Muscle of arm (tissue), 12 donors: ENCODE results near the gene NPAS4. TPM values are rescaled to one million over a fixed set of nuclear protein-coding genes. Genes with fewer than 3 reads are reported as not detected.
"Not testable (repeated sequence)": the region's sequence is repeated elsewhere in the genome, so short reads cannot be mapped to it uniquely, and the experiment has no call there.

Experiments used
- DNase-seq: peaks from one replicate; pipeline ENCODE4 v3.0.0-alpha.2; 2013
- polyA plus RNA-seq, 12 donors: library from polyadenylated mRNA; unstranded; fragments of 120-200 nt; gene quantifications; one replicate each; pipeline ENCODE4 v1.2.1, GENCODE V29; 2013; ENCODE audit not compliant: insufficient read length in 12 of 12

NPAS4 gene
- polyA plus RNA-seq, 12 donors: 0.07 to 0.58 (median 0.22) TPM; not detected in 4

DNA sequence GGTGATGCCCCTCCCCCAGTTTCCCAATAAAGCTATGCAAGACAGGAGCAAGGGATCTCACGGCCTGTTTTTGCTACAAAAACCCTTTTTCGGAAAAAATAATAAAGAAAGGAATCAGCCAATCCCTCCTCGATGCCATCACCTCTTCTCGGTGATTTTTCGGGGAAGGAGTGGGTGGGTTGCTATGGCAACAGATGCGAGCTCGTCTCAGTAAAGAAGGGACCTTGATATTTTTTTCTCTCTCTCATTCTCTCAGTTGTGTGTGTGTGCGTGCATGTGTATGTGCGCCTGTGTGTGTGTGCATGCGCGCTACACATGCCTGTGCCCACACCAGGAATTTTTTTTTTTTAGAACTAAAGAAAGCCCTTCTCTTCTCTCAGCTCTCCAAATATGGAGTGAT lies 3.8 kb upstream of the NPAS4 start:
- DNase-seq: no peak

DNA sequence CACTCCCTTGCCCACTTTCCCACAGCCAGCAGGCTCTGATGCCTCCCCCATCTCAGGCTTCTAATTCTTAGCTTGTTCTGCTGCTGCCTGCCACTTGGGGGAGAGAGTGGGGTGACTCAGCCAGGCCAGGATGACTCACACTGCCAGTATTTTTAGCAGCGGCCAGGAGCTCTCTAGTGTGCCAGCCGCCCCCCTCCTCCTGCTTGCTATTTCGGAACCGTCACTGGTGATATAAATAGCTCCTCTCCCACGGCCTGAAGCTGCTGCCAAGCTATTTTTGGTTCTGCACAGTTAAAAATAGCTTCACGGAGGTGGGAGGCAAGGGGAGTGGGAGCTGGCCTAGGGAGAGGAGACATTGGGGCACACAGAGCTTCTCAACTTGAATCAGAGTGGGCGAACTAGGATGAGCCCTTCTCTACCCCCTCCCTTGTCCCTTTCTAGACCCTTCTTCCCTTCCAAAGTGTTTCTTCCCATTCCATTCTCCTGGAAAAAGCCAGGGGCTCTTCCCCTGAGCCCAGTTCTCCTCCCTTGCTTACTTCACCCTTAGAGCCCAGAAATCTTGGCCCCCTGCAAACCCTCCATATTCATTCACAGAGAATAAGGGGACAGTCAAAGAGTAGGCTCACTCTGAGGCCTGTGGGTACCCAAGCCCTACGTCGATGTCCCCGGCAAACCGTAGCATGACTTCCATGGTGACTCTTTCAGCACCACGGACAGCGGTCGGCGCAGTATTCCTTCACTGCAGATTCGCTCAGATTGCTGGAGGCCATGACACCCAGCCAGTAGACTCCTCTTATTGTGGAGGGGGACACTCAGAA lies 2.5 kb upstream of the NPAS4 start:
- peak; percentile 71 for DNase-seq

DNA sequence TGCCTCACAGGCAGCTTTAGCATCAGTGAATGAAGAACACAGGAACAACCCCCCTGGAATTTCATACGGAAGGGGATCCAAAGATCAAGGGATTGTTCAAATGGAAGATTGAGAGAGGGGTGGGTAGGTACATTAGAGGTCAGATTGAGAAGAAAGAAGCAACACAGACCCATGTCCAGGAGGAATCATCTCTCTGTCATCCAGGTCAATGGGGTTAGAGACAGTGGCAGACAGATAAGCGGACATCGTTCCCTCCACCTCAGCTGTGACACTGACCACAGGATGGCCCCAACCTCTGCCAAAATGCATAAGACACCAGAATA lies 1.9 kb upstream of the NPAS4 start:
- DNase-seq: no peak

DNA sequence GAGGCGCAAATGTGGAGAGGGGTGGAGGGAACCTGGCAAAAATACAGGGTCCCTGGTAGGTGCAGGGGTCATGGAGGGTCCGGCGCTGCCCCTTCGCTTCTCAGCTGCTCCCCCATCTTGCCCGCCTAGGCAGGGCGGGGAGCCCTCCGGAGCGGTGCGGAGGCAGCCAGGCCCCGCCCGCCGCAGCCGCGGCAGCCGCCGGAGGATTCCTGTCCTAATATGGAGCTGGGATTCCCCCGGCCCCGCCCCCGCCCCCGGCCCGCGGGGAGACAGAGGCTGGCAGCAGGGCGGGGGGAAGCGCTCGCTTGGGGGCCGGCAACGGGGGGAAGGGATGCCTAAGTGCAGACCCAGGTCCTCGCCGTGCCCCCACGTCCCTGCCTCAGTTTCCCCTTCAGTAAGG lies 1.0 kb upstream of the NPAS4 start:
- DNase-seq: no peak

DNA sequence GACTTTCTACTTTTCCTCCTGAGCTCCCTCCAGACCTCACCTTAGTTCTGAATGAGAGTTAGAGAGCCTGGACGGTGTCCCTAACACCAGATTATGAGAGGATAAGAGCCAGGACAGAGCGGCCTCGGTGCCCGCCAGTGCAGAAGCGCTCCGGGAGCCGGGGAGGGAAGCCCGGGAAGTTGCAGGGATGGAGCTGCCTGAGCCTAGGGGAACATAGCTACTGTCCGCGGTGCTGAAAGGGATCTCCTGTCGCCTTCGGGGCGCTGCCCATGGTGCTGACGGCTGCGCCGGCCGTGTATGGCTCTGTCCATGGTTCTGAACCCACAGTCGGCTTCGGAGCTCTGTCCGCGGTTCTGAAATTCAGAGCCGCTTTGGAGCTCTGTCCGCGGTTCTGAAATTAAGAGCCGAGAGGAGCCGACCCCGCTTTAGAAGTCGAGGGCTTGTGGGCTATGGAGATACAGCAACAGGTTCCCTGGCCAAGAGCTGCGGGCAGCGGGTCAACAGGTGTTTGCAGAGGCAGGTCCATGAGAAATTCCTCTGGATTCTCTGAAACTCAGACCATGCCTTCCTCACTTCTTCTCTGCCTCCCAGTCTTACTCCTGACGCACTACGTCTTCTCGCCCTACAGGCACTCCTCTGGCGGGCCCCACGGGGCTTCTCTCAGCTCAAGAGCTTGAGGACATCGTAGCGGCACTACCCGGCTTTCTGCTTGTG lies 814 bp downstream of the NPAS4 start:
- peak; percentile 94 for DNase-seq

DNA sequence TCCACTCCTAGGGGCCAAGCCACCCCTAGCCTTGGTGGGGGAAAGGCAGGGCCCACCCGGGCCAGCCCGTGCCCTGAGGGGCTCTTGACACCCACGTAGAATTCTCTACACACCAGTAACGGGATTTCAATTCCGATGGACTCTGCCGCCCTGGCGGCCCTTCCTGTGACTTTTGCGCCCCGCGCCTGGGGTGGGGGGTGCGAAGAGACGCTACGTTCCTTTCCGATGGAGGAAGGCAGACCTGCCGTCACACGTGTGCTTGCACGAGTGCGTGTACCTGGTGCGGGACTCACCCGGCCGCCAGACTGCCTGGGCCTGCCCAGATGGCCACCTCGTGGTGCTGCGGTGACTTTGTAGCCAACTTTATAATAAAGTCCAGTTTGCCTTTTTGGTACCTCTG lies 5.5 kb downstream of the NPAS4 start:
- DNase-seq: no peak

DNA sequence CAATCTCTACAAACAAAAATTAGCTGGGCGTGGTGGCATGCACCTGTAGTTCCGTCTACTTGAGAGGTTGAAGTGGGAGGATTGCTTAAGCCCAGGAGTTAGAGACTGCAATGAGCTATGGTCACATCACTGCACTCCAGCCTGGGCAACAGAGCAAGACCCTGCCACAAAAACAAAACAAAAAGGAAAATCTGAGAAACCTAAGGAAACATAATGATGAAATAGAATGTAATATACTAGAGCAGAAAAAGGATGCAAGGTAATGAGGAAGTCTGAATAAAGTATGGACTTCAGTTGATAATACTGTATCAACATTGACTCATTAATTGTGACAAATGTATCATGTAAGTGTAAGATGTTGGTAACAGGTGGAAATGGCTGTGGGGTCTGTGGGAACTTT lies 8.1 kb downstream of the NPAS4 start:
- DNase-seq: no peak

DNA sequence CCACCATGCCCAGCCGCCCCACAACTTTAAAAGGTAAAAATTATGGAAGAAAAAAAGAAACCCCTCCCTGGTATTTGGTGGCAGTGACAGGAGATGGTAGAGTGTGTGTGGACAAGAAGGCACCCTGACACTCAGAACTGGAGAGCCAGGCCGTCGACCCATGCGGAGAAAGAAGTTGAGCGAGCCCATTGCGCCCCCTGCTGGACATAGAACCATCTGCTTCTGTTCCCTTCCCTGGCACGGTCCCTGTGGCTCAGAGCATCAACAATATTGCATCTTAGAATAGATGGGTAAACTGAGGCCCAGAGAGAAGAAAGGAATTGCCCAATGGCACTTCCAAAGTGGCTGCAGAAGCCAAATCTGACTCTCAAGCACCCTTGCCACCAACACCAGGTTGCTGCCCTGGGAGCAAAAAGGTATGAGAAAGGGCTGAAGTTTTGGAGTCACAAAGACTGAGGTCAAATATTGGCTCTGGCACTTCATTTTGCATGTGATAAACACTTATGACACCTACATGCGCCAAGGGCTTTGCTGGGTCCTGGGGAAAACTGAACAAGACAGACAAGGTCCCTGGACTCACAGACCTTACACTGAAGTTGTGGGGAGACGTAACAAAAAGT lies 9.3 kb downstream of the NPAS4 start:
- peak; percentile 54 for DNase-seq

DNA sequence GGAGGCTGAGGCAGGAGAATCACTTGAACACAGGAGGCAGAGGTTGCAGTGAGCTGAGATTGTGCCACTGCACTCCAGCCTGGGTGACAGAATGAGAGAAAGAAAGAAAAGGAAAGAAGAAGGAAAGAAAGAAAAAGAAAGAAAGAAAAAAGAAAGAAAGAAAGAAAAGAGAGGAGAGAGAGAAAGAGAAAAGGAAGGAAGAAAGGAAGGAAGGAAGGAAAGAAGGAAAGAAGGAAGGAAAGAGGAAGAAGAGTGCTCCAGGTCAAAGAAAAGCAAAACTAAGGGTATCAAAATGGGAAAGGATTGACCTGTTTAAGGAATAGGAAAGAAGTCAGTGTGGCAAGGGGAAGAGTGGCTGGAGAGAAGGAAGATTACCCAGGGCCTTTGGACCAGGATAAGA lies 10.5 kb downstream of the NPAS4 start:
- not testable (repeated sequence) for DNase-seq

DNA sequence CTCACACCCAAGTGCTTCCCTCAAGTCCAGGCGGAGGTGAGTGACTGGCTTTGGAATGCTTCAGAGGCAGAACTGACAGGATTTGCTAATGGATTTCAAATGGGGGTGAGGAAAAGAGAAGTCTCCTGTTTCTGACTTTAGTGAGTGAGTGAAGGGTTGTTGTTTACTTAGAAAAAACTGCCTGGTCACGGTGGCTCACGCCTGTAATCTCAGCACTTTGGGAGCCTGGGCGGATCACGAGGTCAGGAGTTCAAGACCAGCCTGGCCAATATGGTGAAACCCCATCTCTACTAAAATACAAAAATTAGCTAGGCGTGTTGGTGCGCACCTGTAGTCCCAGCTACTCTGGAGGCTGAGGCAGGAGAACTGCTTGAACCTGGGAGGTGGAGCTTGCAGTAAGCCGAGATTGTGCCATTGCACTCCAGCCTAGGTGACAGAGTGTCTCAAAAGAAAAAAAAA lies 11.1 kb downstream of the NPAS4 start:
- not testable (repeated sequence) for DNase-seq

DNA sequence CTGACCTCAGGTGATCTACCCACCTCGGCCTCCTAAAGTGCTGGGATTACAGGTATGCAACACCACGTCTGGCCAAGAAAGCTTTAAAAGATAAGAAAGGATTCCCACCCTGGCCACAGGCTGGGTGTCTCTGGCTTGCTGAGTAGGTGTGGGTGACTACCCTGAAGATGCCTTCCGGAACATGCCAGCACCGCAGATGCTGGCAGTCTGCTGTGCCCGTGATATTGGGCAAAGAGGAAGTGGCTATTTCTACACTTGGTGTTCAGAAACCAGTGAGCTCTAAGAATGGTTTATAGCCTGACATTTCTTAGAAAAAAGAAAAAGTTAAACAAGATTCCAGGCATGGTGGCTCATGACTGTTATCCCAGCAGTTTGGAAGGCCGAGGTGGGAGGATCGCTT lies 11.8 kb downstream of the NPAS4 start:
- DNase-seq: no peak

DNA sequence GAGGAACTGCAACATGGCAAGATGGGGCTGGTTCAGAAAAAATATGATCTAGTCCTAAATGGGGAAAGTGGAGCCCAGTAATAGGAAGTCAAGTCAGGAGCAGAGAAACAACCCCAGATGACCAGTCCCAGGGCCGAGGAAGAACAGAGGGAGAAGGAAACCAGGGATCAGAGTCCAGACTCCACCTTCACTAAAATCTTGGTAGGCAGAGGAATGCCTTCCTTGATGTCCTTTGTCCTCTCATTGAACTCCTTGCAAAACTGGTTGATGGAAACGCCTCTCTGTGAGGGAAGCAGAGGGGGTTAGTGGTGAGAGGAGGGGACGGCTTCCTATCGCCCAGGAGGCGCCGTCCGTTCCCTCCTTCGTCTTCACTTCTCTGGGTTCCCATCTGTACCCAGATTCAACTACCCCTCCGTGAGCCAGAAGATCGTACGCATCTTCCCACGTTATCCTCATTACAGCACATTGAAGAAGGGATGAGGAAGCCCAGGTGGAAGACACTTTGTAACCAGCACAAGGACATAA lies 17.2 kb downstream of the NPAS4 start:
- peak; percentile 19 for DNase-seq

DNA sequence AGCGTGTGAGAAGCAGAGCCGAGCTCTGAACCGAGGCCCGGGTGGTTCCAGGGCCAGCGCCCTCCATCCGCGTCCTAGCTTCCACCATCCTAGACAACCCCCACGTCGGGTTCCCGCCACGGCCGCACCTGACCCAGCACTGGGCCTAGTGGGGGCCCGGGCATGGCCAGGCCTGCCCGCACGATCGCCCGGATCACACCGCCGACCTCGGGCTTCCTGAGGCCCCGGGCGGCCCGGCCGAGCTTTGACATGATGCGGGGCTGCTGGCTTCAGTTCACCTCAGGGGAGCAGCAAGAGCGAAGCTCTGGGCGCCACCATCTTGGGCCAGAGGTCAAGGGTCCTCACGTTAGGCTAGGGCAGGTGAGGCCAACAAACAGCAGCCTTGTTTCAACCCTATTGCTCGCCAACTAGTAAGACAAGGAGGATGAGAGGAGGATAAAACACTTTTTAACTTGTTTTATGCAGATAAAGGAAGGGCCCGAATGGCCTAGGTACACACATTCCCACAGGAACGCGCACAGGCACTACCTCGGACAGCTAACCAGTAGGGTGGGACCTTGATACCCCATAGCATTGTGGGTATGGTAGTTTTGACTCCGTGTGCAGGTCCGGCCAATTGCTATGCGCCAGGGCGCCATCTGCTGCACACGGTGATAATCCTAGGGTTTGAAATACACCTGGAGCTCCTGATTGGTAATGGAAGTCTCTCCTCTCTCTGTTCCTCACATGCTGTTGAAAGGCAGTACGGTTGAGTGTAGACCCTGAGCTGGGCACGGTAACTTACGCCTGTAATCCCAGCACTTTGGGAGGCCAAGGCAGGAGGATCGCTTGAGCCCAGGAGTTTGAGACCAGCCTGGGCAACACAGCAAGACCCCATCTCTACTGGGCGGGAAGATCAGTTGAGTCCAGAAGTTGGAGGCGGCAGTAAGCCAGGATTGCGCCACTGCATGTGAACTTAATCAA lies 17.9 kb downstream of the NPAS4 start, which contains the start of gene MRPL11:
Gene MRPL11 (minus strand): TSS at position 345 of the 963 bp plus-strand sequence. CDS start 94 bp downstream, at position 251.
- peak; percentile 94 for DNase-seq

DNA sequence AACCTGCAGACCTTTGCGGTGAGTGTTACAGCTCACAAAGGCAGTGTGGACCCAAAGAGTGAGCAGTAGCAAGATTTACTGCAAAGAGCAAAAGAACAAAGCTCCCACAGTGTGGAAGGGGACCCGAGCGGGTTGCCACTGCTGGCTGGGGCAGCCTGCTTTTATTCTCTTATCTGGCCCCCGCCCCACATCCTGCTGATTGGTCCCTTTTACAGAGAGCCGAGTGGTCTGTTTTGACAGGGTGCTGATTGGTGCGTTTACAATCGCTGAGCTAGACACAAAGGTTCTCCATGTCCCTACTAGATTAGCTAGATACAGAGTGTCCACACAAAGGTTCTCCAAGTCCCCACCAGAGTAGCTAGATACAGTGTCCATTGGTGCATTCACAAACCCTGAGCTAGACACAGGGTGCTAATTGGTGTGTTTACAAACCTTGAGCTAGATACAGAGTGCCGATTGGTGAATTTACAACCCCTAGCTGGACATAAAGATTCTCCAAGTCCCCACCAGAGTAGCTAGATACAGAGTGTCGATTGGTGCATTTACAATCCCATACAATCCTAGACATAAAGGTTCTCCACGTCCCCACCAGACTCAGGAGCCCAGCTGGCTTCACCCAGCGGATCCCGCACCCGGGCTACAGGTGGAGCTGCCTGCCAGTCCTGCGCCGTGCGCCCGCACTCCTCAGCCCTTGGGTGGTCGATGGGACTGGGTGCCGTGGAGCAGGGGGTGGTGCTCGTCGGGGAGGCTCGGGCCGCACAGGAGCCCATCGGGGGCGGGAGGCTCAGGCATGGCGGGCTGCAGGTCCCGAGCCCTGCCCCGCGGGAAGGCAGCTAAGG lies 19.5 kb downstream of the NPAS4 start:
- not testable (repeated sequence) for DNase-seq

DNA sequence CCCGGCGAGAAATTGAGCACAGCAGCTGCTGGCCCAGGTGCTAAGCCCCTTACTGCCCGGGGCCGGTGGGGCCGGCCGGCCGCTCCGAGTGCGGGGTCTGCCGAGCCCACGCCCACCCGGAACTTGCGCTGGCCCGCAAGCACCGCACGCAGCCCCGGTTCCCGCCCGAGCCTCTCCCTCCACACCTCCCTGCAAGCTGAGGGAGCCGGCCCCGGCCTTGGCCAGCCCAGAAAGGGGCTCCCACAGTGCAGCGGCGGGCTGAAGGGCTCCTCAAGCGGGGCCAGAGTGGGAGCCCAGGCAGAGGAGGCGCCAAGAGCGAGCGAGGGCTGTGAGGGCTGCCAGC lies 20.1 kb downstream of the NPAS4 start:
- DNase-seq: not testable (repeated sequence)

DNA sequence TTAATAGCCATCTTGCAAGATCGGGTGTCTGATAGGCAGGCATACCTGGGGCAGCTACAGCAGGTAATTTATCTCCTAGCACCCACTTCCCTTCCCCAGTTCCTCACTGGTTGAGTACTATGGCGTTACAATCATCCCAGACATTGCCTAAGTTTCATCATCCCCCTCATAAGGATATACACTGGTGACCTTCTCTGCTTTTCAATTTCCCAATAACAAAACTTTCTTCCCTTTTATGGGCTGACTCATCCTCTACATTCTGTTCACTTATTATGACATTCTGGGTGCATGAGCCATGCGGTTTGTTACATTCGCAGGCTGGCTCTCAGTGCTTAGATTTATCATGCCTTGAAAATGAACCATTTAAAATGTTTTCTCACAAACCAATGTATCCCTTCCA lies 22.8 kb downstream of the NPAS4 start:
- no peak for DNase-seq

DNA sequence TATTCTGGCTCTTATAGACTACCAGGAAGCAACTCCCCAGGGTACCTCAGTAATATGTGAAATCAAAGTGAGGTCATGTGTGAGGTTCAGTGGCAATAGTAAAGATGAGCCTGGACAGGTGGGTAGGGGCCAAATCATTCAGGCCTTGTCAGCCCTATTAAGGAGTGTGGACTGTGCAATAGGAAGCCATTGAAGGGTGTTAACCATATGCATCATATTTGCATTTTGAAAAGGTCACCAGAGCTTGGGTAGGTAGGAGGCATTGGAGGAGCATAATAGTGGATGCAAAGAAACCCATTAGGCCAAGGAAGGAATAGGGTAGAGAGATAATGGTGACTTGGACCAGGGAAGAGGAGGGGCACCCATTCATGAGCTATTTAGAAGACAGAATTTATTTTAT lies 26.2 kb downstream of the NPAS4 start:
- DNase-seq: no peak

DNA sequence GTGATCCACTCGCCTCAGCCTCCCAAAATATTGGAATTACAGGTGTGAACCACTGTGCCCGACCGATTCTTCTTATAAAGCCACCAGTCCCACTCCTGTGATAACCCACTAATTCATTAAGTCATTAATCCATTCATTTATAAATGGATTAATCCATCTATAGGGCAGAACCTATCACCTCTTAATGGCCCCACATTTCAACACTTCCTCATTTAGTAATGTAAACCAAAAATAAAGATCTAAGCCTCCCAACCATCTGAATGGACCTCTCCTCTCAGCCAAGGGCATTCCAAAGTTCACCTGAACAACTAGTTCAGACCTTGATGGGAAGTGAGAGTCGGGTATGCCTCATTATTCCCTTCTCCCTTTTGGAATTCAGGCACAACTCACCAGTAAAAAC lies 27.7 kb downstream of the NPAS4 start:
- no peak for DNase-seq

DNA sequence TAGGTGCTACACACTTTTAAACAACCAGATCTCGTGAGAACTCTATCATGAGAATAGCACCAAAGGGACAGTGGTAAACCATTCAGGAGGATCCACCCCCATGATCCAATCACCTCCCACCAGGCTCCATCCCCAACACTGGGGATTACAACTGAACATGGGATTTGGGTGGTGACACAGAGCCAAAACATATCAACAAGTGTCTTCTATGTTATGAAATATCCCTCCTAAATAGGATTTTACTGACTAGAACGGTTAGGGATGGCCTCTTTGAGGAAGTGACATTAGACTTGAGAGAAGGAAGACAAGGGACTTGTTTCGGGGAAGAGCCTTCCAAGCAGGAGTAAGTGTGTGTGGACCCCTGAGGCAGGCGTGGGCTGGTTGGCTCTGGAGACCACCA lies 29.7 kb downstream of the NPAS4 start:
- no peak for DNase-seq

DNA sequence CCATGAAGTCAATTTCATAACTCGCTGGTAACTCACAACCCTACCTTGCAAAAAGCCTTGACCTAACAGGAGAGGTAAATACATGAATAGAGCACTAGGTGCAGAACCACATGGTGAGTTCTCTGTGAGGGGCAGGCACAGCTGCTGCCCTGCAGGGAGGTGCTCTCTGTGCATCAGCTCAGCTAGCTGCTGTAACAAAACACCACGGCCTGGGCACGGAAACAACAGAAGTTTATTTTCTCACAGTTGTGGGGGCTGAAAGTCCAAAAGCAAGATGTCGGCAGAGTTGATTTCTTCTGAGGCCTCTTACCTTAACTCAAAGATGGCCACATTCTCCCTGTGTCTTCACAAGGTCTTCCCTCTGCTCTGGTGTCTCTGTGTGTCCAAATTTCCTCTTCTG lies 30.8 kb downstream of the NPAS4 start:
- DNase-seq: no peak

DNA sequence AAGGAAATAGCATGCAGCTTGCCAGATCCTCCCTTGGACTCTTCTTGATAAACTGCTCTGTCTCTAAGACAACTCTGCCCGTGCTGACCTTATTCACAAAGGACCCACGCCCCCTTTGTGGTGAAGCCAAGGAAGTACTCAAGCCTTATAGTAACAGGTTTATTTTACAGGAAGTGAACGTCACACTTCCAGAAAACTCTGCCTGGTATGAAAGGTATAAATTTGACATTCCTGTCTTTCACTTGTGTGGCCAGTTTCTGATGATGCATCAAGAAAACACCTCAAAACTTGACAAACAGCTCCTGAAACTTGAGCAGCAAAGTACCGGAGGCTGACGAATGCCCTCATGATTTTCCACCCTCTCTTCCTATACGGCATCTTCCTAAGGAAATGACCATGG lies 33.4 kb downstream of the NPAS4 start:
- DNase-seq: no peak
